Esophagus squamous epithelium (tissue), 5 donors: ENCODE data around the gene DBT. TPM values are rescaled to one million over a fixed set of nuclear protein-coding genes. Genes with fewer than 3 reads are reported as not detected.

Experiments
- DNase-seq: peaks from one replicate; lab custom pipeline; 2025; lab: John Stamatoyannopoulos, UW
- H3K27ac ChIP-seq, 4 donors: fragments of 200-600 bp; sonication (generic); one replicate each; pipeline ENCODE4 v1.5.1; 2016 to 2019; ENCODE audit warnings: mild to moderate bottlenecking in 1 of 4
- H3K27me3 ChIP-seq, 4 donors: fragments of 200-600 bp; sonication (generic); 1 replicate in 3 of 4; 2 replicates in 1 of 4; pipeline versions ENCODE4 v1.5.1 to v1.6.0; 2017 to 2021; ENCODE audit warnings: antibody characterized with exemption in 1 of 4
- H3K36me3 ChIP-seq, 3 donors: fragments of 200-600 bp; sonication (generic); one replicate each; pipeline ENCODE4 v1.5.1; 2016 to 2019
- H3K4me1 ChIP-seq, 3 donors: fragments of 200-600 bp; sonication (generic); one replicate each; pipeline ENCODE4 v1.5.1; 2017 to 2019
- H3K4me3 ChIP-seq, 4 donors: fragments of 200-600 bp; sonication (generic); 1 replicate in 3 of 4; 2 replicates in 1 of 4; pipeline ENCODE4 v1.5.1; 2016 to 2019; ENCODE audit warnings: mild to moderate bottlenecking in 2 of 4, moderate library complexity in 1 of 4
- H3K9me3 ChIP-seq, 3 donors: fragments of 200-600 bp; sonication (generic); one replicate each; pipeline ENCODE4 v1.5.1; 2016 to 2019
- CTCF ChIP-seq, 6 experiments: fragments of 450-650 bp in 4 of 6; fragments of 200-600 bp in 2 of 6; sonication (generic) in 2 of 6; IDR thresholded peaks; one replicate each; pipeline ENCODE4 v1.5.1; 2016 to 2019; ENCODE audit warnings: antibody characterized with exemption in 6 of 6, mild to moderate bottlenecking in 4 of 6, moderate library complexity in 4 of 6
- POLR2A ChIP-seq, 4 donors: fragments of 450-650 bp; IDR thresholded peaks; one replicate each; pipeline ENCODE4 v1.6.1; 2017; ENCODE audit warnings: antibody characterized with exemption in 4 of 4, mild to moderate bottlenecking in 4 of 4, moderate library complexity in 3 of 4
- WGBS, 2 donors: methylation state at CpG; one replicate each; pipeline ENCODE4 v1.1.5; 2018; 5-methylcytosine and 5-hydroxymethylcytosine counted together
- intact Hi-C: fragments of 100-400 bp; cut with DNase I; formaldehyde crosslinking; loops from one replicate; pipeline ENCODE4 v1.15.0; 2022
- total RNA-seq, 4 donors: library from RNA; depleted of rRNA; stranded (reverse); fragments of >200 nt; gene quantifications; one replicate each; pipeline ENCODE4 v1.1.0, GENCODE V29; 2016
- donor health status: DM: yes; HTN: yes; CAD: no.

Gene DBT
- total RNA-seq, 4 donors from 2014 or later, result 6.1 to 9.4 (median 6.8) TPM

- intact Hi-C loops, result no loop called here
- H3K27me3 ChIP-seq, result no peaks in the 10 kb centered on the region
- no peak overlapping the region for H3K4me3 ChIP-seq
- H3K27ac ChIP-seq, result no peak overlapping the region
- H3K36me3 ChIP-seq, result no peaks in the 10 kb centered on the region
- TF ChIP-seq POLR2A (IDR thresholded peaks at IDR 0.05) (no peak), CTCF (IDR thresholded peaks at IDR 0.05) (no peak)
- no peaks in the 10 kb centered on the region for H3K9me3 ChIP-seq
- H3K4me1 ChIP-seq, result no peaks in the 10 kb centered on the region
- DNase-seq, result no peak
These were observed 86.8 kb downstream of the DBT start for GRCh38 chr1:100162881-100163280.

GRCh38 chr1:100152271-100152670 is 97.4 kb downstream of the DBT start:
- Histone ChIP-seq H3K27me3 (no peaks in the 10 kb centered on the region), H3K4me1 (no peaks in the 10 kb centered on the region), H3K4me3 (no peak overlapping the region), H3K9me3 (no peaks in the 10 kb centered on the region), H3K36me3 (peaks cover 0 to 38% (median 0%) of the 10 kb centered on the region in 3 donors), H3K27ac (no peak overlapping the region)
- DNase-seq, result no peak
- TF ChIP-seq POLR2A (IDR thresholded peaks at IDR 0.05), result no peak
- no peak for TF ChIP-seq CTCF (IDR thresholded peaks at IDR 0.05)
- 73 to 75% methylated on average over 4 of the region's 4 CpGs for WGBS, 2 donors
- intact Hi-C loops, result no loop called here

GRCh38 chr1:100151679-100152078 is 98.0 kb downstream of the DBT start:
- H3K9me3 ChIP-seq, result no peaks in the 10 kb centered on the region
- H3K4me3 ChIP-seq, result no peak overlapping the region
- 66 to 70% methylated on average over 2 of the region's 2 CpGs for WGBS, 2 donors
- TF ChIP-seq CTCF (IDR thresholded peaks at IDR 0.05) (no peak), POLR2A (IDR thresholded peaks at IDR 0.05) (no peak)
- H3K27ac ChIP-seq, result no peak overlapping the region
- peaks cover 0 to 44% (median 0%) of the 10 kb centered on the region in 3 donors for H3K36me3 ChIP-seq
- intact Hi-C loops, result no loop called here
- H3K27me3 ChIP-seq, result no peaks in the 10 kb centered on the region
- no peak for DNase-seq
- no peaks in the 10 kb centered on the region for H3K4me1 ChIP-seq

- 87 to 94% methylated on average over 4 of the region's 4 CpGs for WGBS, 2 donors
- Histone ChIP-seq H3K4me1 (no peaks in the 10 kb centered on the region), H3K4me3 (no peak overlapping the region), H3K36me3 (peaks cover 8 to 82% (median 14%) of the 10 kb centered on the region in 3 donors), H3K27ac (no peak overlapping the region), H3K27me3 (no peaks in the 10 kb centered on the region), H3K9me3 (no peaks in the 10 kb centered on the region)
- intact Hi-C loops, result no loop called here
- TF ChIP-seq CTCF (IDR thresholded peaks at IDR 0.05) (peak in 1 of 6 experiments; percentile 20), POLR2A (IDR thresholded peaks at IDR 0.05) (no peak)
- DNase-seq, result no peak
These were observed 101.8 kb downstream of the DBT start for GRCh38 chr1:100147875-100148274.

- intact Hi-C loops, result no loop called here
- no peak for TF ChIP-seq POLR2A (IDR thresholded peaks at IDR 0.05)
- no peak for TF ChIP-seq CTCF (IDR thresholded peaks at IDR 0.05)
- 94% methylated on average over 1 of the region's 1 CpG for WGBS, 2 donors
These were observed 102.7 kb downstream of the DBT start for GRCh38 chr1:100146958-100147357.

More at GRCh38 chr1:100146958-100147357, 102.7 kb downstream of the DBT start:
- Histone ChIP-seq H3K4me1 (no peaks in the 10 kb centered on the region), H3K9me3 (no peaks in the 10 kb centered on the region), H3K36me3 (peaks cover 8 to 91% (median 14%) of the 10 kb centered on the region in 3 donors), H3K27me3 (no peaks in the 10 kb centered on the region), H3K27ac (no peak overlapping the region), H3K4me3 (no peak overlapping the region)
- DNase-seq, result no peak
